Endometrial microvascular endothelial cells (primary cell): ENCODE data around the gene RHBDD1. TPM values are rescaled to one million over a fixed set of nuclear protein-coding genes. Genes with fewer than 3 reads are reported as not detected.
"Not testable (repeated sequence)": the region's sequence is repeated elsewhere in the genome, so short reads cannot be mapped to it uniquely, and the experiment has no call there.

Experiments used
- in situ Hi-C: cut with HindIII; loops from 2 replicates; pipeline ENCODE4 v1.10.0; 2017; ENCODE audit warnings: low sequenced_read_pairs, low pct_unique_long_range_greater_than_20kb; ENCODE audit errors: inconsistent ontology term
- total RNA-seq: library from RNA; depleted of rRNA; stranded (reverse); fragments of >200 nt; gene quantifications from one replicate; pipeline ENCODE4 v1.2.3, GENCODE V29; 2015; ENCODE audit errors: inconsistent ontology term

RHBDD1 gene
- total RNA-seq, 1 donor from 2014 or later: 53.4 TPM

DNA sequence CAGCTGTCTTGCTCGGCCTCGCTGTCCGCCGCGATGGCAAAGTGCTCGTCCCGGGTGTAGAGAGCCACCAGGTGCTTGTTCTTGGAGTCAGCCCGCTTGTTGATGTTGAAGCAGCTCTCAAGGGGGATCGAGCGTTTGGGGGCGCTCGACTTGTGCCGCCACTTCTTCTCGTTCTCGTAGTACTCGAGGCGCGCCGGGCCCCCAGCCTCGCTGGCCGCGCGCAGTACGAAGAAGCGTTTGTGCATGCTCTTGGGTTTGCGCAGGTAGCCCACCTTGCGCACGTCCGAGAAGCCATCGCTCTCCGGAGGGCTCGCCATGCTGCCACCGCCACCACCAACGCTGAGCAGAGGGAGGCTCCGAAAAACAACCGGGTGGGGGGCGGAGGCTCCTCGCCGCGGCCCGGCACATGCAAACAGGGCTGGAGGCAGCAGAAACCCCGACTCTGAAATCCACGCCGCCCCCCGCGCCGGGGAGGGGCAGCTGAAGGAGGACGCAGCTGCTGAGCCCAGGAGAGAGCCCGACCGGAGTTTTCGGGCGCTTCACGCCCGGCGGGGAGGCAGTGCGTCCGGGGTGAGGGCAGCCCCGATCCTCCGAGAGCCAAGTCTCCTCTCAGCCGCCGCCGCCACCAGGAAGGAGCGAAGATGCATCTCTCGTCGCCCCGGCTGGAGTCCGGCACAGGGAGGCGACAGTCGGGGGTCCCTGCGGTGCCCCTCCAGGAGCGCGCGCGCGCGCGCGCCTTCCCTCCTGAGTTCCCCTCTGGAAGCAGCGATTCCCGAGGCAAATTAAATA, 37.2 kb upstream of the RHBDD1 start:
- in situ Hi-C loops: no loop called here

DNA sequence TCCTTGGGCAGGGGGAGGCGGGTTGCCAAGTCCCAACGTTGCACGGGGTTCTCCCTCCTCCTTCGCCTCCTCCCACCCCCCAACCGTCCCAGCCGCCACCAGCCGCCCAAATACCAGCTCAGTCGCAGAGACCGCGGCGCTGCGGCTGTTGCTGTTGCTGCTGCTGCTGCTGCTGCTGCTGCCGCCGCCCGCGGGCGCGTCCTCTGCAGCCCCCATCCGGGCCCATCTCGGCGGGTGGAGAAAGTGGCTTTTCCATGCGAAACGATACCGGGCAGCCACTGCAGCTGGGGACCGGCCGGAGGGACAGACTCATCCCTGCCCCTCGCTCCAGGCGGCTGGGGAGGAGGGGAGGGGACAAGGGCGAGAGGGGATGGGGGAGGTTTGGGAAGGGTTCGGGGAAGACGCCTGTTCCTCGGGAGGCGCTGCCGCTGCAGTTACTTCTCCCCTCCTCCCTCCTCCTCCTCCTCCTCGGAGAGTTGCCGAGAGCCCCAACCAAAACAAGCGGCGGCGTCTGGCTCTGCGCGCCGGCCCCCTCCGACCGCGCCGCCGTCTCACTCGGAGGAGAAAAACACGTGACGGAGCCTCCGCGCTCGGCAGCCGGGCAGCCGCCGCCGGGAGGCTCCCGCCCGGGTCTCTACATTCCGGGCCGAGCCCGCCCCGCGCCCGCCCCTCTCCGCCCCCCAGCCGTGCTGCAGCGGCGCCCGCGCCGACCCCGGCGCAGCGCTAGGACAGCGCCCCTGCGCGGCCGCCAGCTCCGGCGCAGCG, 36.5 kb upstream of the RHBDD1 start, which contains the start of gene IRS1:
Gene IRS1 (minus strand): TSS at position 610 of the 765 bp plus-strand sequence. CDS start 1,082 bp downstream, outside the sequence.
- in situ Hi-C loops: no loop called here

DNA sequence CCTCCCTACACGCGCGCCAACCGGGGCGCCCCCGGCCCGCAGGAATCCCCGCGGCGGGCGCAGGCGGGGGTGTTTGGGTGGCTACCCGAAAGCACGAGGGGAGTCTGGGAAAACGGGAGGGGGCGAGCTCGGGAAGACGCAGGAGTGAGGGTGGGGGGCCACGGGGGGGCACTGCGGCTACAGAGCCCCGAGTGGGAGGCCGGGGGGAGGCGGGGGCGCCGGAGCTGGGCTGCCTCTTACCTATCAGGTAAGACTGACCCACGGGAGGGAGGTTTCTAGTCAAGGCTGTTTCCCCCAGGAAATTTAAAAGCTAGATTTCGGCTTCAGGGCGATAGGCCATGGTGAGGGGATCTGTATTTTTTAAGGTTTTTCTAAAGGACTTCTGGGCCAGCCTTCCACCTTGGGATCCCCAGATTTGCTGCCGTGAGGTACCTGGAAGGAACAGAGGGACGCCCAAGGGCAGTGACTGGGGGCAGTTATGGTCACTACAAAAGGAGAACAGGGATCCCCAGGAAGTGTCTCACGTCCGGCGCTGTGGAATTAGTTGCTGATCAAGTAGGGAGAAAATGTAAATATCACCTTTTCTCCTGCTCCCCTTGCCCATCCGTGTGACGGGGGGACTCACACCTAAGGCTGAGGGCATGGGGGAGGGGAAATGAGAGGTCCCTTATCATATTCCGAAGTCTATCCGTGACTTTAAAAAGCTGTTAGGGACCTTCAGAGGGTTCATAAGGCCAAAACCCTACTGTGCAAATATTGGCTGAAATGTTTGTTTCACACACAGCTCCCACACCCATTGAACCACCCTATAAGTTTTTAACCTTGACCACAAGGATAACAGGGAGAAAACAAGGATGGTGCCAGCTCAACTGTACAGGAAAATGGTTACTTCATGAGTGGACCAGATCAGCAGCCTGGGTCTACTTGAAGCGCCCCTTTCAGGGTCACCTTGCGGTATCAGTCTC, 35.6 kb upstream of the RHBDD1 start:
- in situ Hi-C loops: no loop called here

DNA sequence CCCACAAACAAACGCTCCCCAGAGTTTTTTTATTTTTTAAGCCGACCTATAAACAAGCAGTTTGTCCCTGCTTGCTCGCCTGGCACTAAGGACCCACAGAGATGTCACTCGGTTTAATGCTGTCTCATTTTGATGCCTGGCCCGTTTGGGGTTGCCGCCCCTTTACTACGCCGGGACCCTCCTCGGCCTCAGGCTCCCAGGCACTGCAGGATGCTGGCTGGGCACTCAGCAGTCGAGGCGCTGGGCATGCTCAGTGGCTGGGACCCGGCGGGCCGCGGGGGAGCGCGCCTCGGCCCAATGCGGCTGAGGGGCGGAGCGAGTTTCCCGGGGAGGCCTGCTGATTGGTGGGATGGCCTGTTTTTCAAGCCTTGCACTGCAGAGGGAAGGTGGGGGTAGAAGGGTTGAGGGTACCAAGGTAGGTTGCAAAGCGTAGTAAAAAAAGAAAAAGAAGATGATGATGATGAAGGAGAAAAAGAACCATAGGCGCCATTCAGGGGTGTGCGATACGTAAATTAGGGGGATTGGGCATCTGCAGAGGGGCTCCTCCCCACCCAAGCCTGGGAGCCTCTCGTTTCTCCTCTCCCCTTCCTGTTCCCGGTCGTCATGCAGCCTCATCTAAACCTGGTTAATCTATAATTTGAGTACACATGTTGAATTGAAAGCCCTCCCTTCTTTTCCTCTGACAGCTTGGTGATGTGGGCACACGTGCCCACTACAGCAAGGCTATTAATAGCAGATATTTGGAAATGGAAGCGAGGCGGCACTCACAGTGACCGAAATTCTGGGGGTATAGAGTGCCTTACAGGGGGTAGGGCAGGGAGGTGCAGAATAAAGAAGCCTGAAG, 34.7 kb upstream of the RHBDD1 start:
- in situ Hi-C loops: no loop called here

DNA sequence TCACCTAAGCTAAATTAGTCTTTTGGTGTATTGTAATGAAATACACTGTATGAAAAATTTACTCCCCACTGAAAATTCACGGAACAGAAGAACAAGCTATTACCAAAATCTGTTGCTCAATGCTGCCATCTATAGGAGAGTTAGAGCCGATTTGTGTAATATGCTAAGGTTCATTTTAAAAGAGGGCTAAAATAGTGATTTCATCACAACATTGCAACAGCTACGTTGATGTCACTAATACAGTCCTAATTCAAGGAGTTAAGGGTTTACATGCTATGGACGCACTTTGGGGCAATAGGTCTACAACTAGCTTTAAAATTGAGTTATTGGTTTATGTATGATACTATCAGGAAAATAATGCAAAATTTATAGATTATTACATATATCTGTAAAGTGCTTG, 33.3 kb upstream of the RHBDD1 start:
- in situ Hi-C loops: no loop called here

DNA sequence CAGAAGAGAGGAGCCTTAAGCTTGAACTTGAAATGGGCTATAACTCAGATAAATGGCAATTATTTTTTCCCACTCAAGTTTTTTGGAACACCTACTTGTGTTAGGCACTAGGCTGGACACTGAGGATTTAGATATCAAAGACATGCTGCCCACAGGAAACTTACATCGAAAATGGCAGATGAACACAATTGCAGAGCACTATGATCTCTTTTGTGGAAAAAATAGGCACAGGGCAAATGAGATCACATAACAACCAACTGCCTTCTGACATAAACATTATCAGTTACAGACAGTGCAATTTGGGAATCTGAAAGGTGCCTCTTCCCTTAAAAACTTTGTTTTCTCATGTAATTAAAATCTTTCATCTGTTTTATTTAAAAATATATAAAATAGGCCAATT, 32.4 kb upstream of the RHBDD1 start:
- in situ Hi-C loops: no loop called here

DNA sequence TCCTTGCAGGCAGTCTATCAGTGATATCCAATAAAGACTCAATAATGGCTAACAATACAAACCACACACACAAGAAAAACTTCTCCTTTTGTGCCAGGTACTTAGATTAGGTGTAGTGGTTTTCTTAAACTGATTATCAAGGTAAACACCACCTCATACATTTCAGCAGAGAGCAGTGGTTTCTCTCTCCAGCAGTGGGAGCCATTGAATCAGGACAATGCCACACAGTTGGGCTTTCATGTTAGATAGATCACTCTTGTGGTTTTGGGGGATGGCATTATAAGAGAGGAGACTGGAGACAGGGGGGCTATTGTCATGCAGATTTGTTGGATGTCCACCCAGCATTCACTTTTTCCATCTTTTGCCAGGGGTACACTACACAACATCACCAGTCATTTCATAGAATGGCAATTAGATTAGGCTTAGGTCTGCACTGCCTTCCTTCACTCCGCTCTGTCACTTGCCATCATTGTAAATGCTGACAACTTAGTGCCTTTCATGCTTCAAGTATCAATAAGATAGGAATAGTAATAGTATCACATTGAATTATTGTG, 22.6 kb upstream of the RHBDD1 start:
- in situ Hi-C loops: no loop called here

DNA sequence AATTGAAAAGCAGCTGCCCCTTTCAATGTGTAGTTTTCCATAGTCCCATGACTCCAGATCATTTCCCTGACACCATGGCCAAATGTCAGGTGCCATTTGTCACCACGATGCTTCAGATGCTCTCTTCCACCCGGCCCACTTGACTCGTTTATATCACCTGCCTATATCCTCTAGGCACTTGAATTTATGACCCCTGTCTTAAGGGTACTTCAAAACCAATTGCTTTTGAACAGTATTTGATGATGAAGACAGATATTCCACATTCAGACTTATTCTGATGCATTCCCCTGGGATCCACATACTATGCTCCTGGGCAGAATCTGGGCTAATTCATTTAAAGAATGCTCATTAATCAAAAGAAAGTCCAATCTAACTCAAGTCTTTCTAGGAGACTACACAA, 16.9 kb upstream of the RHBDD1 start:
- in situ Hi-C loops: no loop called here

DNA sequence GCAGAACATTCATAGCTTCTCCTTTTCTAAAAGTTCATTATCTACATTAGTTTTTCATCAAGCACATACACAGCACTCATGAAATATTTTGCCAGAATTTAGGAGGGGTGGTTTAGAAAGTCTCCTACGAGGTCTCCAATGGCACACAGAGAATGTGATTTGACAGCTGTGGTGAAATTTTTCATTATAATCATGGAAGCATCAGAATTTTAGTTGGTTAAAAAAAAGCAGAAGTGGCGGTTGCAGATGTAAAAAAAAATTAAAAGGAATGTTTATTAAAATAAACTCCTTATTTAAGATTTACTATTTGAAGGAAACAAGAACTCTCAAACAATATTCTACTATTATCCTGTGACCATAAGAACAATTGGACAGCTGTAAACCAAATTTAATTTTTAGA, 10.8 kb upstream of the RHBDD1 start:
- in situ Hi-C loops: no loop called here

DNA sequence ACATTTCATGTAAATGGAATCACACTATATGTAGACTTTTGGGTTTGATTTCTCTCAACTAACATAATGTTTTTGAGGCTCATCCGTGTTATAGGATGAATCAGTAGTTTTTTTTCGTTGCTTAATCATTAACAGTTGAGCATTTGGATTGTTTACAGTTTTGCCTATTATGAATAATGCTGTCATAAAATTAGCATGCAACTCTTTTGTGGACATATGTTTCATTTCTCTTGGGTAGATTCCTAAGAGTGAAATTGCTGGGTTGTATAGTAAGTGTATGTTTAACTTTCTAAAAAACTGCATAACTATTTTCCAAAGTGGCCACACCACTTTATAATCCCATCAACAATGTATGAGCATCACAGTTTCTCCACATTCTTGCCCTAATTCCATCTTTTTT, 7.7 kb upstream of the RHBDD1 start:
- in situ Hi-C loops: no loop called here

DNA sequence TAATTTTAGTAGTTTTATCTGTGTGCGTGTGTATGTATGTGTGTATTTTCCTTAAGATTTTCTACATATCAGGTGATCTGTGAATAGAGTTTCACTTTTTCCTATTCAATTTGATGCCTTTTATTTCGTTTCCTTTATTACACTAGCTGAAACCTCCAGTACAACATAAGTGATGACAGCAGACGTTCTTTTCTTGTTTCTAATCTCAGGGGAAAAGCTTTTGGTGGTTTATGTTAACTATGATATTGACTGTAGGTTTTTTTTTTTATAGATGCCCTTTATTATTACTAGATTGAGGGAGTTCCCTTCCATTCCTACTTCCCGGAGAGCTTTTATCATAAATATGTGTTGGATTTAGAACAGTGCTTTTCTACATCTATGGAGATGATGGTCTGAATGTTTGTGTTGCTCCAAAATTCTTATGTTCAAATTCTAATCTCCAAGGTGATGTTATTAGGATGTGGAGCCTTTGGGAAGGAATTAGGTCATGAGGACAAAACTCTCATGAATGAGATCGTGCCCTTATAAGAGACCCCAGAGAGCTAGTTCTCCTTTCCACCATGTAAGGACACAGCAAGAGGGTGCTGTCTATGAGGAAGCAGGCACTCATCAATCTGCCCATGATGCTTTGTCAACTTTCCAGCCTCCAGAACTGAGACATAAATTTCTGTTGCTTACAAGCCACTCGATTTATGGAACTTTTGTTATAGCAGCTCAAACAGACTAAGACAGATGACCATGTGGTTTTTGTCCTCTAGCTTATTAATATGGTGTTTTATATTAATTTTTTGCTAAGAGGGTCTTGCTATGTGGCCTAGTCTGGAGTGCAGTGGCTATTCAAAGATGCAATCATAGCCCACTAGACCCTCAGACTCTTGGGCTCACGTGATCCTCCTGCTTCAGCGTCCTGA, 5.9 kb upstream of the RHBDD1 start:
- in situ Hi-C loops: no loop called here

DNA sequence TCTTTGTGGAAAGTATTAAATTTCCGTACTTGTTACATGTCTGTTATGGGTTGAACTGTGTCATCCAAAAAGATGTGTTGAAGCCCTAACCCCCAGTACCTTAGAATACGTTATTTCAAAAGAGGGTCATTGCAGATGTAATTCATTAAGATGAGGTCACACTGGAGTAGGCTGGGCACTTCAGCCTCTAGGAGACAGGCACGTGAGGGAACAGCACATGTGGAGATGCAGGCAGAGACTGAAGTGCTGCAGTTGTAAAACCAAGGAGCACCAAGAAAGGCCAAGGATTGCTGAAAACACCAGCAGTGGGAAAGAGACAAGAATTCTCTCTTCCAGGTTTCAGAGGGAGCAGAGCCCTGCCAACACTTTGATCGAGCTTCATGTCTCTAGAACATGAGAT, 4.6 kb upstream of the RHBDD1 start:
- in situ Hi-C loops: no loop called here

DNA sequence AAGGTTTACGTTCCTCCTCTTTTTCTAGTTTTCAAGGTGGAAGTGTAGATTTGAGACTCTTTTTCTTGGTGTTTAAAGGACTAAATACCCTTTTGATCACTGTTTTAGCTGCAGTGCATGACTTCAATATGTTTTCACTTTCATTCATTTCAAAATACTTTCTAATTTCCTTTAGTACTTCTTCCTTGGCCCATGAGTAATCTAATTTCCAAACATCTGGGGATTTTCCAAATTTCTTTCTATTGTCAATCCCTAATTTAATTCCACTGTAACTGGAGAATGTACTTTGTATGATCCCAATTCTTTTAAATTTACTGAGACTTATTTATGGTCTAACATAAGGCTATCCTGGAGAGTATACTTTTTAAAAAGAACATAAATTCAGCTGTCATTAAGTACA, 3.8 kb upstream of the RHBDD1 start:
- in situ Hi-C loops: no loop called here

DNA sequence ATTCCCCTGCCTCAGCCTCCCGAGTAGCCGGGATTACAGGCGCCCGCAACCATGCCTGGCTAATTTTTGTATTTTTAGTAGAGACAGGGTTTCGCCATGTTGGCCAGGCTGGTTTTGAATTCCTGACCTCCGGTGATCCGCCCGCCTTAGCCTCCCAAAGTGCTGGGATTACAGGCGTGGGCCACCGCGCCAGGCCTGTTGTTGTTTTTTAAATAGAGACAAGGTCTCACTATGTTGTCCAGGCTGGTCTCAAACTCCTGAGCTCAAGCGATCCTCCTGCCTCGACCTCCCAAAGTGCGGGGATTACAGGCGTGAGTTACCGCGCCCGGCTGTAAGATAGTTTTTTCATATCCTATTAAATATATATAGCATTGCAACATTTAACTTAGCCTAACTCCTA, 974 bp upstream of the RHBDD1 start:
- in situ Hi-C loops: not testable (repeated sequence)

DNA sequence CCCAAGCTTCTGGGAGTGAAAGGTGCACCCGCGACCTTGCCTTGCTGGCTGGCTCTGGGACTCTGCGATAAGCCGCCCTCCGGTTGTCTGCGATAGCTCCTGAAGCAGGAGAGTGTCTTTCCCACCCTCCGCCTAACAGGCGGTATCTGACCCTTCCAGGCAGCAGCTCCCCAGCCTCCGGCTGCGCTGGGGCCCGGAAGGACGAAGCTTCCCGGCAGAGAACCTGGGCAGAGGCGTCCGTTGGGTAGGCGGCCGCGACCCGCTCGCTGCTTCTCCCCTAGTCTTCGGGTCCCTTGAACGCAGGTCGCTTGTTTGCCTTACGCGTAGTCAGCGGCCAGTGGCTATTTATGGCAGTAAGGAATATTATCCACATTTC, 446 bp upstream of the RHBDD1 start:
- in situ Hi-C loops: no loop called here

DNA sequence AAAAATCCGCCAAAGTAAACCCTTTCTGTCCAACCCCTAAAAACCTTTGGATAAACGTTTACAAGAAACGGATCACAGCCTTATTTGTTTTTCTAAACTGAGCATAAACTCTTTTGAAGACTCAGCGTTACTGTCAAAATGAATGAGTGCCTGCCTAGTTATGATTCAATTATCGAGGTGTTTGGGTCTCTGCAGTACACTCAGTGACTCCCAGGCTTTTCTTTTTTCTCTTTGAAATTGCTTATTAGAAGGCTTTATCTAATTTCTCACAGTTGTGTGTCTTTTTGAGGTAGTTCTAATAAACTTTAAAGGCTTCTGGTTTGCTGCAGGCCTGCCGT, 663 bp downstream of the RHBDD1 start:
- in situ Hi-C loops: no loop called here

DNA sequence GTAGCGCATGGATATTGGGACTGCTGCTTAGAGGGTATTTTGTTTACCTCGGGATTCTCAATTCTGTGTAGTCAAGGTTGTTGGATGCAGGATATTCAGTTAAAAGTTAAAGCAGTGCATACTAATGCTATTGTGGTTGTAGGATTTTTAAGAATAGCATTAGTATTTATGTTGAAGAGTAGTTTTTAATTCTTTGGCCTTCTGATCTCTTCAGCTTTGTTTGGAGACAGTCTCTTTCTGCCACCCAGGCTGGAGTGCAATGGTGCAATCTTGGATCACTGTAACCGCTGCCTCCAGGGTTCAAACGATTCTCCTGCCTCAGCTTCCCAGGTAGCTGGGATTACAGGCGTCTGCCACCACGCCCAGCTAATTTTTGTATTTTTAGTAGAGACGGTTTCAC, 1.5 kb downstream of the RHBDD1 start:
- in situ Hi-C loops: no loop called here
